Activated CD4-positive, alpha-beta T cell treated with anti-CD3 and anti-CD28 coated beads for 36 hours (primary cell): ENCODE data around the gene CYP26A1. TPM values are rescaled to one million over a fixed set of nuclear protein-coding genes. Genes with fewer than 3 reads are reported as not detected.

Experiments used
- ATAC-seq: fragments of 200-7000 bp; cut with Tn5 transposase; one replicate; pipeline ENCODE4 v1.10.0; 2021; ENCODE audit warnings: mild to moderate bottlenecking, moderate library complexity
- CTCF ChIA-PET: fragments of 350-600 bp; sonication (Branson Sonifier 250); formaldehyde crosslinking; loops from one replicate; lab custom pipeline; 2021; ENCODE audit warnings: antibody characterized with exemption; lab: Charles Lee
- POLR2A ChIA-PET: fragments of 350-600 bp; sonication (Branson Sonifier 250); formaldehyde crosslinking; loops from one replicate; lab custom pipeline; 2021; ENCODE audit warnings: antibody characterized with exemption, inconsistent platforms; lab: Charles Lee
- DNase-seq: peaks from one replicate; pipeline ENCODE4 v3.0.0-alpha.2; 2020
- H3K27ac Mint-ChIP-seq: one replicate; pipeline ENCODE4 v1.8.0; 2021; ENCODE audit warnings: mixed read lengths
- H3K27me3 Mint-ChIP-seq: one replicate; pipeline ENCODE4 v1.8.0; 2021; ENCODE audit warnings: mixed read lengths
- H3K36me3 Mint-ChIP-seq: one replicate; pipeline ENCODE4 v1.8.0; 2021; ENCODE audit warnings: low read depth, mixed read lengths
- H3K4me1 Mint-ChIP-seq: one replicate; pipeline ENCODE4 v1.8.0; 2021; ENCODE audit warnings: mixed read lengths
- H3K4me3 Mint-ChIP-seq: one replicate; pipeline ENCODE4 v1.8.0; 2021; ENCODE audit warnings: mild to moderate bottlenecking, moderate library complexity, mixed read lengths
- H3K9me3 Mint-ChIP-seq: one replicate; pipeline ENCODE4 v1.8.0; 2021; ENCODE audit warnings: low read depth, mixed read lengths
- intact Hi-C, 2 experiments: fragments of 100-400 bp; cut with DNase I in 1 of 2; cut with micrococcal nuclease in 1 of 2; formaldehyde crosslinking; loops; one replicate each; pipeline versions ENCODE4 v1.14.2 to v1.15.1; 2022 to 2024; cut with DNase I, micrococcal nuclease
- total RNA-seq, 2 experiments: library from RNA; stranded (reverse); gene quantifications; one replicate each; pipeline ENCODE4 v1.2.3, GENCODE V29; 2021

The CYP26A1 gene
- total RNA-seq, 2 experiments from 2014 or later: not detected

- no peaks in the 10 kb centered on the region for H3K36me3 Mint-ChIP-seq
- ATAC-seq: no peak
- peaks cover 70% of the 10 kb centered on the region for H3K27me3 Mint-ChIP-seq
- peaks cover 32% of the 10 kb centered on the region for H3K4me1 Mint-ChIP-seq
- peak; percentile 24 for DNase-seq
- no peak overlapping the region for H3K27ac Mint-ChIP-seq
- no peaks in the 10 kb centered on the region for H3K9me3 Mint-ChIP-seq
- ChIA-PET CTCF (interaction anchor here (1.0 kb wide), 1 partner anchor 11 kb away, joined by 5 read pairs; no protein-coding TSS in a partner anchor), POLR2A (interaction anchor here (0.5 to 1.1 kb wide), 2 partner anchors 9 to 202 kb away, joined by 3 read pairs; no protein-coding TSS in a partner anchor)
- intact Hi-C loops: loop anchor here (5.0 kb wide), 2 partner anchors 186 to 381 kb away; no protein-coding TSS in a partner anchor
- no peak overlapping the region for H3K4me3 Mint-ChIP-seq
Observed at GRCh38 chr10:93072713-93073538, 767 bp upstream of the CYP26A1 start.

GRCh38 chr10:93074147-93074596 lies 479 bp downstream of the CYP26A1 start:
- intact Hi-C loops: loop anchor here (2.0 to 5.0 kb wide), 3 partner anchors 13 to 382 kb away; partner anchors contain the start of gene CYP26C1 (in 1 of the 2)
- H3K36me3 Mint-ChIP-seq: no peaks in the 10 kb centered on the region
- peaks cover 66% of the 10 kb centered on the region for H3K27me3 Mint-ChIP-seq
- H3K27ac Mint-ChIP-seq: no peak overlapping the region
- peaks cover 28% of the 10 kb centered on the region for H3K4me1 Mint-ChIP-seq
- no peaks in the 10 kb centered on the region for H3K9me3 Mint-ChIP-seq
- ATAC-seq: no peak
- peak overlapping the region; percentile 48 for H3K4me3 Mint-ChIP-seq
- POLR2A ChIA-PET: interaction anchor here (1.1 kb wide), 1 partner anchor 10 kb away, joined by 3 read pairs; no protein-coding TSS in a partner anchor
- CTCF ChIA-PET: interaction anchor here (0.5 to 0.7 kb wide), 2 partner anchors 13 to 244 kb away, joined by 3 read pairs; no protein-coding TSS in a partner anchor
- peak; percentile 22 for DNase-seq

DNA sequence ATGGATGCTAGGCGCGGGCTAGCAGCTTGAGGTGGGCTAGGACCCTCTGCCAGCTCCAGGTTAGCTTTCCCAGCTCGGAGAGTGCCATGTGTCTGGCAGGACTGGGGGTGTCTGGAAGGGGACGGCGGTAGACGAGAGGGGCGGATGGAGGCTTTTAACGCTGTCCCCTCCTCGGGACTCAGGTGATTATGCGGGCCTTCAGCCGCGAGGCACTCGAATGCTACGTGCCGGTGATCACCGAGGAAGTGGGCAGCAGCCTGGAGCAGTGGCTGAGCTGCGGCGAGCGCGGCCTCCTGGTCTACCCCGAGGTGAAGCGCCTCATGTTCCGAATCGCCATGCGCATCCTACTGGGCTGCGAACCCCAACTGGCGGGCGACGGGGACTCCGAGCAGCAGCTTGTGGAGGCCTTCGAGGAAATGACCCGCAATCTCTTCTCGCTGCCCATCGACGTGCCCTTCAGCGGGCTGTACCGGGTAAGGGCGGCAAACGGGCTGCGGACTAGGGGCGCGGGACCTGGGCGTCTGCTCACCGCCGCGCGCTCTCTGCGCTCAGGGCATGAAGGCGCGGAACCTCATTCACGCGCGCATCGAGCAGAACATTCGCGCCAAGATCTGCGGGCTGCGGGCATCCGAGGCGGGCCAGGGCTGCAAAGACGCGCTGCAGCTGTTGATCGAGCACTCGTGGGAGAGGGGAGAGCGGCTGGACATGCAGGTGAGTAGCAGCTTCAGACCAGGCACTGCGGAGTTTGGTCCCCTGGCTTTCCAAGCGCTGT lies 1.1 kb downstream of the CYP26A1 start:
- Mint-ChIP-seq H3K4me1 (peaks cover 28% of the 10 kb centered on the region), H3K4me3 (peak overlapping the region; percentile 48), H3K27ac (no peak overlapping the region), H3K36me3 (no peaks in the 10 kb centered on the region), H3K27me3 (peaks cover 70% of the 10 kb centered on the region), H3K9me3 (no peaks in the 10 kb centered on the region)
- intact Hi-C loops: loop anchor here (2.0 to 5.0 kb wide), 4 partner anchors 14 to 382 kb away; partner anchors contain the start of gene CYP26C1 (in 1 of the 2)
- peak; percentile 38 for DNase-seq
- CTCF ChIA-PET: interaction anchor here (0.5 to 1.0 kb wide), 3 partner anchors 10 to 243 kb away, joined by 3 to 4 read pairs (median 3); no protein-coding TSS in a partner anchor
- ATAC-seq: no peak
- POLR2A ChIA-PET: no interaction called here

DNA sequence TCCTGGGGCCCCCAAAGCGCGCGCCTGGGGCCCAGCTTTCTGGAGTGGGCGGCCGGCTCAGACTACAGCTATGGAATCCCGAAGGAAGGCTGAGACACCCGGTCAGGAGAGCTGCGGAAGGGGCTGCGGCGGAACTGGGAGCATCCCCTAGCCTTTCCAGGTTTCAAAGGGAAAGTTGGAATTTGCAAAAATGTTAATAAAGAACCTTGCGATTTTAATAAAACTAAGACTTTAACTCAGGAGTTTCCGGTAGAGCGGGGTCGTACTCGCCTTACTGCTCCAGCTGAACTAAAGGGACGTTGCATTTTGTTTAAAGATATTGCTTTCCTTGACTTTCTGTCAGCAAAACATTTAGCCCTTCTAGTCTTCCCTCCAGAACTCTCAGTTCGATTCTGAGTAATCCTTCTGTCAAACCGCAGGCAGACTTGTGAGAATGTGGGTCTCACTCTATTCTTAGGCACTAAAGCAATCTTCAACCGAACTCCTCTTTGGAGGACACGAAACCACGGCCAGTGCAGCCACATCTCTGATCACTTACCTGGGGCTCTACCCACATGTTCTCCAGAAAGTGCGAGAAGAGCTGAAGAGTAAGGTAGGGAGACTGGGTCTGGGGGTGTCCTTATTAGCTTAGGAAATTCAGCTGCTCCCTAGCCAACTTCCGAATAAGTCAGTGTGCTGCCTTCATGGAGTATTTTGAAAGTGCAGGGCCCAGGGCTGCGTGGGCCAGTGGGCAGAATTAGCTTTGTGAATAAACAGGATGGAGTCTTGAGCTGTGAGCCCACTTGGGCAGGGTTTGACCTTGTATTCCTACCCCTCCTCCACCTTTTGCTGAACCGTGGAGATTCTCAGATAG lies 1.9 kb downstream of the CYP26A1 start:
- Mint-ChIP-seq H3K27me3 (peaks cover 66% of the 10 kb centered on the region), H3K4me3 (no peak overlapping the region), H3K27ac (no peak overlapping the region), H3K36me3 (no peaks in the 10 kb centered on the region), H3K4me1 (peaks cover 30% of the 10 kb centered on the region), H3K9me3 (no peaks in the 10 kb centered on the region)
- ATAC-seq (peak; percentile 27), DNase-seq (peak; percentile 24)
- POLR2A ChIA-PET: no interaction called here
- CTCF ChIA-PET: interaction anchor here (0.8 to 1.2 kb wide), 4 partner anchors 8 to 108 kb away, joined by 3 to 4 read pairs (median 4); partner anchors contain the start of gene CYP26C1
- intact Hi-C loops: loop anchor here (2.0 to 5.0 kb wide), 2 partner anchors 15 to 108 kb away; partner anchors contain the start of gene CYP26C1 (in 1 of the 2)

- Mint-ChIP-seq H3K27ac (no peak overlapping the region), H3K27me3 (peaks cover 66% of the 10 kb centered on the region), H3K4me1 (peaks cover 30% of the 10 kb centered on the region), H3K9me3 (no peaks in the 10 kb centered on the region), H3K36me3 (no peaks in the 10 kb centered on the region), H3K4me3 (no peak overlapping the region)
- CTCF ChIA-PET: interaction anchor here (0.6 to 1.8 kb wide), 11 partner anchors 11 to 299 kb away, joined by 3 to 6 read pairs (median 3); partner anchors contain the start of gene EXOC6
- ATAC-seq: no peak
- intact Hi-C loops: loop anchor here in 1 of 2 experiments (5.0 kb wide), 1 partner anchor 110 kb away; no protein-coding TSS in a partner anchor
- no peak for DNase-seq
- POLR2A ChIA-PET: no interaction called here
Observed at GRCh38 chr10:93076871-93077270, 3.2 kb downstream of the CYP26A1 start.

DNA sequence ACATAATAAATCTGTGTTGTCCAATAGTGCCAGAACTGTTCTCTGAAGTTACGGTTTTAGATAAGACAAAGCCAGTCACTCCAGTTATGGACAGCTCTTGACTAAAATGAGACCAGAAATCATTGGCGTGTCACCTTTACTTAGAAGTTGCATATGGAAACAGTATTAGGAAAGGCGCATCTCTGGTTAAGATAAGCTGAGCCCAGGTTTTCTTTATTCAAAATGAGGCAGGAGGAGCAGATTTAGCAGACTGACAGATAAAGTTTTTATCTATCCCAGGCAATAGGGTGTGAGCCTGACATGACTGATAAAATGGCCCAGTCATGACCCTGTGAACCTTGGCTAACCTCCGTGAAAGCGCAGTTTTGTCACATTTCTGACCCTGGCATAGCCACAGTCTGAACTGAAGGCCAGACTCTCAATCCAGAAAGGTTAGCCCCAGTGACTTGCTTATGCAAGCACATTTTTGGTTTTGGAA lies 4.2 kb downstream of the CYP26A1 start:
- Mint-ChIP-seq H3K36me3 (no peaks in the 10 kb centered on the region), H3K27ac (no peak overlapping the region)
- no peak for ATAC-seq

DNA sequence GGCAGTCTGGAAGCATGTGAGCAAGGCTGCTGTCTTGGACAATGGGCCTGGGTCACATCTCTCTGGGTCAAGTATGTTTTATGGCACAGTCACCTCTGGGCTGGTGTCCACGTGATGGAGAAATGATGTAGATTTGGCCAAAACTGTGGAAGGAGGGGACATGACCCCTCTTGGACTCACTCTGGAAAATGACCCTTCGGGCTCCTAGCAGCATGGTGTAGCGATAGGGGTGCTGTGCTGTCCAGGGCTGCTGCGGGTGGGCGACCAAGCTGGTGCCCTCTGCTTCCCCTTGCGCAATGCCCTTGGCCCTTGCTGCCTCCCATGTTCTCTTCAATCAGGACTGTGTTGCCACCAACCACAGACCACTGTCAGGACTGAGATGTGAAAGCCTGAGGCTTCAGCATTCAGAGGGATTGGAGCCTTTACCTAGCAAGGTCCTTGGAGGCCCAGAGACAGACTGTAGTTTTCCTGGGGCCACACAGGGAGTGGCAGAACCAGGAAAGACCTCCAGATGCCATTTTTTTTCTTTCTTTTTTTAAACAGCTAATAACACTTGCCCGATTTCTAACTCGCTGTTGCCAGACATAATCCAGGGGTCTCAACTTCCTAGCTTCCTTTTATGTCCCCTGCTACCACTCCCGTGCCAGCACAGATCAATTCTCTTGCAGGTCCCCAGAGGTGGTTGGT lies 6.1 kb downstream of the CYP26A1 start:
- ChIA-PET POLR2A (no interaction called here), CTCF (interaction anchor here (0.5 to 1.6 kb wide), 10 partner anchors 9 to 471 kb away, joined by 3 to 8 read pairs (median 3); no protein-coding TSS in a partner anchor)
- no peaks in the 10 kb centered on the region for H3K9me3 Mint-ChIP-seq
- no peak for DNase-seq
- no peaks in the 10 kb centered on the region for H3K36me3 Mint-ChIP-seq
- H3K4me3 Mint-ChIP-seq: no peak overlapping the region
- no peak overlapping the region for H3K27ac Mint-ChIP-seq
- peaks cover 13% of the 10 kb centered on the region for H3K4me1 Mint-ChIP-seq
- intact Hi-C loops: loop anchor here (1.0 to 5.0 kb wide), 6 partner anchors 113 to 403 kb away; partner anchors contain the start of gene MYOF (in 1 of the 2)
- H3K27me3 Mint-ChIP-seq: peaks cover 48% of the 10 kb centered on the region
- ATAC-seq: no peak

More for the DNA sequence above, 4.2 kb downstream of the CYP26A1 start:
- intact Hi-C loops: loop anchor here in 1 of 2 experiments (5.0 kb wide), 1 partner anchor 111 kb away; no protein-coding TSS in a partner anchor
- ChIA-PET CTCF (interaction anchor here (0.8 to 1.8 kb wide), 6 partner anchors 24 to 276 kb away, joined by 3 to 6 read pairs (median 4); no protein-coding TSS in a partner anchor), POLR2A (no interaction called here)
- Mint-ChIP-seq H3K4me1 (peaks cover 22% of the 10 kb centered on the region), H3K4me3 (no peak overlapping the region), H3K27me3 (peaks cover 57% of the 10 kb centered on the region), H3K9me3 (no peaks in the 10 kb centered on the region)
- DNase-seq: no peak

GRCh38 chr10:93080350-93081046 lies 6.8 kb downstream of the CYP26A1 start:
- ChIA-PET POLR2A (no interaction called here), CTCF (interaction anchor here (0.6 to 1.9 kb wide), 11 partner anchors 9 to 951 kb away, joined by 3 to 8 read pairs (median 3); partner anchors contain the start of gene MYOF)
- Mint-ChIP-seq H3K4me3 (no peak overlapping the region), H3K27ac (no peak overlapping the region), H3K27me3 (peaks cover 45% of the 10 kb centered on the region), H3K4me1 (peaks cover 7% of the 10 kb centered on the region), H3K36me3 (no peaks in the 10 kb centered on the region), H3K9me3 (no peaks in the 10 kb centered on the region)
- peak; percentile 72 for DNase-seq
- intact Hi-C loops: loop anchor here (1.0 to 2.0 kb wide), 5 partner anchors 209 to 402 kb away; partner anchors contain the start of gene MYOF (in 1 of the 2)
- ATAC-seq: peak; percentile 70

- DNase-seq (no peak), ATAC-seq (no peak)
- Mint-ChIP-seq H3K27ac (no peak overlapping the region), H3K4me1 (peaks cover 2% of the 10 kb centered on the region), H3K27me3 (peaks cover 39% of the 10 kb centered on the region), H3K36me3 (no peaks in the 10 kb centered on the region), H3K4me3 (no peak overlapping the region), H3K9me3 (no peaks in the 10 kb centered on the region)
- intact Hi-C loops: loop anchor here (2.0 kb wide), 2 partner anchors 271 to 401 kb away; partner anchors contain the start of gene MYOF (in 1 of the 2)
- POLR2A ChIA-PET: no interaction called here
- CTCF ChIA-PET: interaction anchor here (1.0 to 1.9 kb wide), 5 partner anchors 10 to 401 kb away, joined by 3 to 6 read pairs (median 3); partner anchors contain the start of gene MYOF
Observed at GRCh38 chr10:93081318-93081717, 7.6 kb downstream of the CYP26A1 start.
